IMR-90 (cell line): ENCODE data around the gene NCAPH2. TPM values are rescaled to one million over a fixed set of nuclear protein-coding genes. Genes with fewer than 3 reads are reported as not detected.

Experiments used
- ATAC-seq: fragments of 200-7000 bp; cut with Tn5 transposase; 2 replicates; pipeline ENCODE4 v1.9.1; 2020; ENCODE audit warnings: low read depth, mild to moderate bottlenecking, moderate library complexity
- BruUV-seq: library from RNA; stranded (reverse); fragments of 400-500 nt; replicated peaks from 2 replicates; lab custom pipeline; 2021; lab: Mats Ljungman, UMichigan
- CTCF ChIA-PET: fragments of 300-600 bp; formaldehyde crosslinking; extraction: SDS; loops from one replicate; lab custom pipeline; 2021; ENCODE audit warnings: antibody characterized with exemption; lab: Yijun Ruan, JAX
- POLR2A ChIA-PET: fragments of 300-600 bp; sonication (Branson Sonifier 250); formaldehyde crosslinking; loops from one replicate; lab custom pipeline; 2022; ENCODE audit warnings: antibody characterized with exemption; ENCODE audit not compliant: unreplicated experiment; lab: Charles Lee
- DNase-seq: peaks from one replicate; pipeline ENCODE4 v3.0.0; 2013
- H2AFZ ChIP-seq: replicated peaks from 2 replicates; pipeline ENCODE3; 2013; ENCODE audit warnings: low read length, mild to moderate bottlenecking; ENCODE audit not compliant: poor library complexity
- H2AK5ac ChIP-seq: 2 replicates; pipeline ENCODE4 v1.6.1; 2013; ENCODE audit warnings: low read depth, low read length, inconsistent platforms
- H2AK9ac ChIP-seq: replicated peaks from 2 replicates; pipeline ENCODE3; 2013; ENCODE audit warnings: mild to moderate bottlenecking, low read depth, low read length, moderate library complexity; ENCODE audit not compliant: poor library complexity
- H2BK120ac ChIP-seq: 2 replicates; pipeline ENCODE4 v1.6.1; 2013; ENCODE audit warnings: low read depth, low read length, inconsistent platforms
- H2BK15ac ChIP-seq: 3 replicates; pipeline ENCODE4 v1.6.1; 2013; ENCODE audit warnings: low read depth, low read length, inconsistent platforms
- H2BK20ac ChIP-seq: 2 replicates; pipeline ENCODE4 v1.6.1; 2013; ENCODE audit warnings: low read depth, mild to moderate bottlenecking, inconsistent platforms, low read length, moderate library complexity
- H2BK5ac ChIP-seq: 2 replicates; pipeline ENCODE4 v1.6.1; 2013; ENCODE audit warnings: mild to moderate bottlenecking, low read depth, low read length, inconsistent platforms; ENCODE audit not compliant: poor library complexity, severe bottlenecking
- H3K14ac ChIP-seq: replicated peaks from 2 replicates; pipeline ENCODE4 v1.6.1; 2013; ENCODE audit warnings: low read depth, low read length, inconsistent platforms
- H3K18ac ChIP-seq: 2 replicates; pipeline ENCODE4 v1.6.1; 2013; ENCODE audit warnings: low read depth, low read length, control low read depth
- H3K23ac ChIP-seq: 2 replicates; pipeline ENCODE4 v1.6.1; 2013; ENCODE audit warnings: low read depth, low read length, inconsistent platforms
- H3K27ac ChIP-seq: 2 replicates; pipeline ENCODE4 v1.5.1; 2013; ENCODE audit warnings: mild to moderate bottlenecking, control low read depth, low read length; ENCODE audit not compliant: insufficient read depth
- H3K27me3 ChIP-seq: 2 replicates; pipeline ENCODE4 v1.6.1; 2013; ENCODE audit warnings: low read length; ENCODE audit not compliant: control insufficient read depth, insufficient read depth
- H3K36me3 ChIP-seq: 2 replicates; pipeline ENCODE4 v1.6.1; 2013; ENCODE audit warnings: low read length, mixed read lengths; ENCODE audit not compliant: control insufficient read depth, insufficient read depth
- H3K4ac ChIP-seq: 2 replicates; pipeline ENCODE4 v1.6.1; 2013; ENCODE audit warnings: low read depth, low read length, inconsistent platforms
- H3K4me1 ChIP-seq: 2 replicates; pipeline ENCODE4 v1.6.1; 2013; ENCODE audit warnings: low read length, mixed read lengths; ENCODE audit not compliant: control insufficient read depth, insufficient read depth
- H3K4me2 ChIP-seq: 2 replicates; pipeline ENCODE4 v1.6.1; 2013; ENCODE audit warnings: low read depth, mild to moderate bottlenecking, control low read depth, low read length, moderate library complexity
- H3K4me3 ChIP-seq: 2 replicates; pipeline ENCODE4 v1.5.1; 2013; ENCODE audit warnings: low read depth, mild to moderate bottlenecking, control low read depth, low read length, moderate library complexity; ENCODE audit not compliant: insufficient read depth
- H3K56ac ChIP-seq: 2 replicates; pipeline ENCODE4 v1.6.1; 2013; ENCODE audit warnings: low read length, inconsistent platforms; ENCODE audit not compliant: insufficient read depth; ENCODE audit errors: extremely low read depth
- H3K79me1 ChIP-seq, 2 experiments: 2 replicates each; pipeline ENCODE4 v1.6.1; 2013; ENCODE audit warnings: low read length in 2 of 2, inconsistent platforms in 1 of 2, low read depth in 1 of 2
- H3K9ac ChIP-seq: 2 replicates; pipeline ENCODE4 v1.6.1; 2013; ENCODE audit warnings: low read depth, low read length, control low read depth
- H3K9me1 ChIP-seq: 2 replicates; pipeline ENCODE4 v1.6.1; 2013; ENCODE audit warnings: low read length, inconsistent platforms; ENCODE audit not compliant: insufficient read depth
- H3K9me3 ChIP-seq: 2 replicates; pipeline ENCODE4 v1.6.1; 2013; ENCODE audit warnings: low read length; ENCODE audit not compliant: control insufficient read depth, insufficient read depth
- H4K20me1 ChIP-seq: 2 replicates; pipeline ENCODE4 v1.6.1; 2013; ENCODE audit warnings: low read length, inconsistent platforms; ENCODE audit not compliant: insufficient read depth
- H4K5ac ChIP-seq: 2 replicates; pipeline ENCODE4 v1.6.1; 2013; ENCODE audit warnings: mild to moderate bottlenecking, low read depth, low read length, control low read depth
- H4K8ac ChIP-seq, 2 experiments: 2 replicates each; pipeline ENCODE4 v1.6.1; 2013; ENCODE audit warnings: low read depth in 2 of 2, low read length in 2 of 2, control low read depth in 1 of 2, inconsistent platforms in 1 of 2
- H4K91ac ChIP-seq: 2 replicates; pipeline ENCODE4 v1.6.1; 2013; ENCODE audit warnings: low read depth, low read length, inconsistent platforms; ENCODE audit not compliant: insufficient read depth
- CTCF ChIP-seq: conservative IDR thresholded peaks from 2 replicates; pipeline ENCODE4 v1.5.1; 2012; ENCODE audit warnings: mild to moderate bottlenecking, low read depth, low read length, improper control_type of control experiment
- FOS ChIP-seq: fragments of 150-350 bp; IDR thresholded peaks from 2 replicates; pipeline ENCODE4 v1.6.1; 2016; ENCODE audit warnings: low read depth, low read length
- MAZ ChIP-seq: IDR thresholded peaks from 2 replicates; pipeline ENCODE4 v1.6.1; 2012; ENCODE audit warnings: low read depth, mild to moderate bottlenecking, low read length, improper control_type of control experiment, moderate library complexity, borderline replicate concordance
- NFE2L2 ChIP-seq: fragments of 150-350 bp; IDR thresholded peaks from 2 replicates; pipeline ENCODE4 v1.6.1; 2016; ENCODE audit warnings: low read depth, mild to moderate bottlenecking, low read length
- RAD21 ChIP-seq: IDR thresholded peaks from 2 replicates; pipeline ENCODE4 v1.6.1; 2012; ENCODE audit warnings: low read length, improper control_type of control experiment
- RFX5 ChIP-seq: IDR thresholded peaks from 2 replicates; pipeline ENCODE4 v1.8.0; 2012; ENCODE audit warnings: low read depth, mild to moderate bottlenecking, low read length, moderate library complexity
- SMC3 ChIP-seq: fragments of 150-350 bp; IDR thresholded peaks from 2 replicates; pipeline ENCODE4 v1.6.1; 2016; ENCODE audit warnings: low read depth, mild to moderate bottlenecking, antibody characterized with exemption, low read length, moderate library complexity
- USF2 ChIP-seq: fragments of 150-350 bp; IDR thresholded peaks from 2 replicates; pipeline ENCODE4 v1.6.1; 2017; ENCODE audit warnings: mild to moderate bottlenecking, antibody characterized with exemption, low read length, low read depth
- WGBS, 2 experiments: methylation state at CpG; one replicate each; pipeline versions ENCODE4 v1.1.5 to v1.1.7; 2013; ENCODE audit warnings: missing lambda C conversion rate in 2 of 2; ENCODE audit not compliant: insufficient read length in 1 of 2; ENCODE audit errors: extremely low coverage in 2 of 2; 5-methylcytosine and 5-hydroxymethylcytosine counted together
- dilution Hi-C: fragments of 300-500 bp; cut with HindIII; formaldehyde crosslinking; loops from one replicate; pipeline ENCODE4 v1.14.3; 2018; ENCODE audit warnings: low sequenced_read_pairs; ENCODE audit not compliant: unreplicated experiment
- in situ Hi-C: fragments of 300-500 bp; cut with MboI; formaldehyde crosslinking; loops from 3 replicates; pipeline ENCODE4 v1.14.3; 2019; ENCODE audit warnings: low sequenced_read_pairs, inconsistent platforms, mixed read lengths
- intact Hi-C: fragments of 100-400 bp; cut with micrococcal nuclease; formaldehyde crosslinking; loops from 2 replicates; pipeline ENCODE4 v1.10.0; 2022
- polyA plus RNA-seq, 3 experiments: library from polyadenylated mRNA; depleted of rRNA; stranded (reverse); fragments of >200 nt; gene quantifications; 2 replicates each; pipeline ENCODE4 v1.2.3, GENCODE V29; 2012; ENCODE audit warnings: low replicate concordance in 1 of 3
- total RNA-seq: library from RNA; depleted of rRNA; stranded (reverse); fragments of >200 nt; gene quantifications from 2 replicates; pipeline ENCODE4 v1.2.3, GENCODE V29; 2012

Gene NCAPH2
- total and polyA plus RNA-seq, 2 of the 4 experiments (the other 2 are of a cell fraction) = 30.2 to 38.5 TPM

DNA sequence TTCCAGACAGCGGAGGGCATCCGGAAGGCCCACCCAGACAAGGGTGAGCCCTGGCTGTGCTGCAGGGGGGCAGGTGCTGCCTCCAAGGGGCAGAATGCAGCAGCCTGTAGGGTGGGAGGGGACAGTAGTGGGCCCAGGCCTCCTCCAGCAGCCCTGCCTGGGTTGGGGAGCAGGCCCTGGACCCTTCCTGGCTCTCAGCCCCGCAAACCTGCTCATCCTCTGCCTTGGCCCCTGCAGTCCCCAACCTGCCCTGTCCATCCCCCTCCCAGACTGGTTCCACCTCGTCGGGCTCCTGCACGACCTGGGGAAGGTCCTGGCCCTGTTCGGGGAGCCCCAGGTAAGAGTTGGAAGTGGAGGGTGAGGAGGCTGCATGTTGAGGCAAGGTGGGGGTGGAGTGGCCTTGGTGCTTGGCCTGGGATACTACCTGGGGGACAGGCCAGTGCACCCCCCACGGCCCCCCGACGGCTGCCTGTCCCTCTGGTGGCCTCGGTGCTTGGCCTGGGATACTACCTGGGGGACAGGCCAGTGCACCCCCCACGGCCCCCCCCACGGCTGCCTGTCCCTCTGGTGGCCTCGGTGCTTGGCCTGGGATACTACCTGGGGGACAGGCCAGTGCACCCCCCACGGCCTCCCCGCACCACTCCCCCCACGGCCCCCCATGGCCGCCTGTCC, 19.9 kb upstream of the NCAPH2 start:
- no peak overlapping the region for H2BK120ac ChIP-seq
- no CpG with 5 or more reads among the region's 18 CpGs for WGBS, 2 experiments
- no peaks in the 10 kb centered on the region for H3K9me1 ChIP-seq
- H2BK15ac ChIP-seq = no peak overlapping the region
- H3K4ac ChIP-seq = no peak overlapping the region
- no peaks in the 10 kb centered on the region; the same call in 1 of the 2 replicates for H3K27me3 ChIP-seq
- H3K23ac ChIP-seq = no peak overlapping the region
- DNase-seq (no peak), ATAC-seq (no peak)
- dilution Hi-C loops = no loop called here
- no peak overlapping the region for H3K14ac ChIP-seq
- no peak overlapping the region for H4K5ac ChIP-seq
- no peak overlapping the region for H2AFZ ChIP-seq
- H3K56ac ChIP-seq = no peak overlapping the region
- H2BK5ac ChIP-seq = no peak overlapping the region
- no TSS peak for BruUV-seq
- in situ Hi-C loops = no loop called here
- no peak overlapping the region for H4K8ac ChIP-seq
- H4K20me1 ChIP-seq = no peaks in the 10 kb centered on the region; the same call in 1 of the 2 replicates
- no peak overlapping the region for H2BK20ac ChIP-seq
- no peak overlapping the region for H3K18ac ChIP-seq
- H3K4me2 ChIP-seq = no peak overlapping the region
- no peak overlapping the region for H3K9ac ChIP-seq
- no peak for TF ChIP-seq SMC3
- TF ChIP-seq USF2 = no peak
- TF ChIP-seq NFE2L2 = no peak
- TF ChIP-seq FOS = no peak
- no peak for TF ChIP-seq CTCF
- no peak for TF ChIP-seq RAD21
- no peak for TF ChIP-seq RFX5
- no peak for TF ChIP-seq MAZ
- intact Hi-C loops = no loop called here
- H3K4me3 ChIP-seq = no peak overlapping the region
- H4K91ac ChIP-seq = no peak overlapping the region
- no peaks in the 10 kb centered on the region for H3K9me3 ChIP-seq
- ChIA-PET POLR2A (no interaction called here), CTCF (no interaction called here)
- peaks cover 2% of the 10 kb centered on the region; the same call in 1 of the 2 replicates for H3K36me3 ChIP-seq
- no peak overlapping the region for H3K27ac ChIP-seq
- H3K79me1 ChIP-seq = no peaks in the 10 kb centered on the region
- H2AK5ac ChIP-seq = no peak overlapping the region
- H2AK9ac ChIP-seq = no peak overlapping the region
- H3K4me1 ChIP-seq = no peaks in the 10 kb centered on the region
